IPS-20b (cell line): ENCODE measurements around the gene PRKCA.

ENCODE experiments used
- H3K27ac ChIP-seq: one replicate; pipeline ENCODE4 v1.5.1; 2013; ENCODE audit warnings: low read length
- H3K27me3 ChIP-seq: 2 replicates; pipeline ENCODE4 v1.6.1; 2013; ENCODE audit warnings: mild to moderate bottlenecking, low read length, inconsistent platforms; ENCODE audit not compliant: insufficient read depth
- H3K36me3 ChIP-seq: 2 replicates; pipeline ENCODE4 v1.6.1; 2013; ENCODE audit warnings: low read depth, mild to moderate bottlenecking, inconsistent platforms, low read length, moderate library complexity; ENCODE audit not compliant: insufficient read depth
- H3K4me1 ChIP-seq: 2 replicates; pipeline ENCODE4 v1.6.1; 2013; ENCODE audit warnings: mild to moderate bottlenecking, control low read depth, inconsistent platforms, low read length, moderate library complexity; ENCODE audit not compliant: insufficient read depth
- H3K4me3 ChIP-seq: 2 replicates; pipeline ENCODE4 v1.5.1; 2013; ENCODE audit warnings: mild to moderate bottlenecking, low read length, inconsistent platforms
- H3K9ac ChIP-seq: 2 replicates; pipeline ENCODE4 v1.6.1; 2013; ENCODE audit warnings: low read depth, mild to moderate bottlenecking, inconsistent platforms, low read length, moderate library complexity
- H3K9me3 ChIP-seq: 2 replicates; pipeline ENCODE4 v1.6.1; 2013; ENCODE audit warnings: mild to moderate bottlenecking, low read depth, low read length, inconsistent platforms; ENCODE audit not compliant: insufficient read depth

The PRKCA gene

DNA sequence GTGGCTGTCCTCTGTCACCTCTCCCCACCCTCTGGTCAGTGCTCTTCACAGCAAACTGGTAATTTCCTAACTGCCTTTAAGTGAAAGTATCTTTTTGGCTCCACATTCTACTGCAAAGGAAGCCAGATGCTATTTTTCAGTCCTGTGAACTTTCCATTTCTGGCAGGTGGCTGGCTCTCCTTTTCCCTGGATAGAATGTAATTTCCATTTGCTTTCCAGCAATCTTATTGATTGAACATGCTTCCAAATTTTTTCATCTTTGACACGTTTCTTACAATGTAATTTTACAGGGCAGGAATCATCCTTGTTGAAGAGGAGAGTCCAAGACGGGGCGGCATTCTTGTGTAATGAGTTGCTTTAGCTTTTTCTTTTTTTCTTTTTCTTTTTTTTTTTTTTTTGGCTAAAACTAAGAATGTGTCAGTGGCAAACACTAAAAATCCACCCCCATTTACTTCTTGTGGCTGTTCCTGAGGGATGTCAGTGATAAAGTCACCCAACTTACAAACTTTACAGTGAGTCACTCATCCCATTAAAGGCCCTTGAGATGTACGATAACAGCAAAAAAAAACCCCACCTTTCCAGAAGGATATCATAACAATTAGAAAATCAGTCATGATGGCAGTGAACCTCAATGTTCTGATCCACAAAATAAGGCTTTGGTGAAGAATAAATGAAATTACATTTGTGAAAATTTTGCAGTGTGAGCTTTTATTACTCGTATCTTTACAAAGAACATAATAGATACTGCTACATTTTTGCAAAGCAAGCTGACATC is 29.4 kb upstream of the PRKCA start:
- no peaks in the 10 kb centered on the region for H3K36me3 ChIP-seq
- H3K4me3 ChIP-seq, result no peak overlapping the region
- no peaks in the 10 kb centered on the region for H3K27me3 ChIP-seq
- H3K4me1 ChIP-seq, result no peaks in the 10 kb centered on the region
- peaks cover 6% of the 10 kb centered on the region for H3K9me3 ChIP-seq
- H3K27ac ChIP-seq, result no peak overlapping the region
- H3K9ac ChIP-seq, result no peak overlapping the region

DNA sequence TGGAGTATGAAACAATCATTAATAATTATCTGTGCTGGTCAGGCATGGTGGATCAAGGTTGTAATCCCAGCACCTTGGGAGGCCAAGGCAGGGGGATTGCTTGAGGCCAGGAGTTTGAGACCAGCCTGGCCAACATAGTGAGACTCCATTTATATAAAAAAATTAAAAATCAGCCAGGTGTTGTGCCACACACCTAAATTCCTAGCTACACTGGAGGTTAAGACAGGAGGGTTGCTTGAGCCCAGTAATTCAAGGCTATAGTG is 28.9 kb upstream of the PRKCA start:
- H3K9ac ChIP-seq, result no peak overlapping the region
- no peak overlapping the region for H3K27ac ChIP-seq
- H3K36me3 ChIP-seq, result no peaks in the 10 kb centered on the region
- no peak overlapping the region for H3K4me3 ChIP-seq
- H3K4me1 ChIP-seq, result no peaks in the 10 kb centered on the region
- H3K27me3 ChIP-seq, result no peaks in the 10 kb centered on the region
- peaks cover 6% of the 10 kb centered on the region for H3K9me3 ChIP-seq

GRCh38 chr17:66275651-66276050 is 26.8 kb upstream of the PRKCA start:
- Histone ChIP-seq H3K9me3 (no peaks in the 10 kb centered on the region; the same call in none of the 2 replicates), H3K9ac (no peak overlapping the region), H3K4me1 (no peaks in the 10 kb centered on the region), H3K4me3 (no peak overlapping the region), H3K27ac (no peak overlapping the region), H3K36me3 (no peaks in the 10 kb centered on the region), H3K27me3 (no peaks in the 10 kb centered on the region)

- H3K27ac ChIP-seq, result no peak overlapping the region
- no peak overlapping the region for H3K4me3 ChIP-seq
Measured at GRCh38 chr17:66276328-66276937, 26.0 kb upstream of the PRKCA start.

GRCh38 chr17:66277191-66277590 is 25.2 kb upstream of the PRKCA start:
- Histone ChIP-seq H3K4me1 (no peaks in the 10 kb centered on the region), H3K9me3 (no peaks in the 10 kb centered on the region; the same call in 1 of the 2 replicates), H3K4me3 (no peak overlapping the region), H3K9ac (no peak overlapping the region), H3K27me3 (no peaks in the 10 kb centered on the region), H3K27ac (no peak overlapping the region), H3K36me3 (no peaks in the 10 kb centered on the region)

More at GRCh38 chr17:66276328-66276937, 26.0 kb upstream of the PRKCA start:
- Histone ChIP-seq H3K27me3 (no peaks in the 10 kb centered on the region), H3K4me1 (no peaks in the 10 kb centered on the region), H3K9ac (no peak overlapping the region), H3K36me3 (no peaks in the 10 kb centered on the region), H3K9me3 (no peaks in the 10 kb centered on the region; the same call in 1 of the 2 replicates)

- Histone ChIP-seq H3K27me3 (no peaks in the 10 kb centered on the region), H3K4me3 (no peak overlapping the region), H3K9me3 (no peaks in the 10 kb centered on the region), H3K4me1 (no peaks in the 10 kb centered on the region), H3K27ac (no peak overlapping the region), H3K36me3 (no peaks in the 10 kb centered on the region), H3K9ac (no peak overlapping the region)
Measured at GRCh38 chr17:66281661-66282369, 20.6 kb upstream of the PRKCA start.

DNA sequence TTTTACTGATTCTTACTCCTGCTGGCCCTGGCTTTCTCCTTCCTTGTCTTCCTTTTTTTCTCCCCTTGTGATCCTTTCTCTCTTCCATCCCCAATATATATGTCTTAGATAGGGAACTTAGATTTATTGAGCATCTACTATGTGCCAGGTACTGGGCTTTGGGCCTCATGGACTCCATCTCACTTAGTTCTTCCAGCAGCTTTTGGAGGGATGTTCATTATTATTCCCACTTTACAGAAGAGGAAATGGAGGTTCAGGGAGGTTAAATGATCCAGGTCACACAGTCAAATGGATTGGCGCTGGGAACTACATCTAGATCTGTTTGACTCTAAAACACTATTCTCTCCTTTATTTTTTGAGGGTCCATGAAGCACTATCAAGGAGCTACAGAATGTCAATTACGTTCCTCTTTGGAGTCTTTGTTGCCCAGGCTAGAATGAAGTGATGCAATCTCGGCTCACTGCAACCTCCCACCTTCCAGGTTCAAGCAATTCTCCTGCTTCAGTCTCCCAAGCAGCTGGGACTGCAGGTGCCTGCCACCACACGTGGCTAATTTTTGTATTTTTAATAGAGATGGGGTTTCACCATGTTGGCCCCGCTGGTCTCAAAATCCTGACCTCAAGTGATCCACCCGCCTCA is 19.0 kb upstream of the PRKCA start:
- H3K4me1 ChIP-seq, result no peaks in the 10 kb centered on the region
- H3K27me3 ChIP-seq, result no peaks in the 10 kb centered on the region
- no peaks in the 10 kb centered on the region for H3K9me3 ChIP-seq
- no peaks in the 10 kb centered on the region for H3K36me3 ChIP-seq
- no peak overlapping the region for H3K27ac ChIP-seq
- H3K9ac ChIP-seq, result no peak overlapping the region
- H3K4me3 ChIP-seq, result no peak overlapping the region

GRCh38 chr17:66283971-66284370 is 18.4 kb upstream of the PRKCA start:
- no peaks in the 10 kb centered on the region for H3K4me1 ChIP-seq

GRCh38 chr17:66285149-66285548 is 17.3 kb upstream of the PRKCA start:
- Histone ChIP-seq H3K4me1 (no peaks in the 10 kb centered on the region), H3K9ac (no peak overlapping the region), H3K27me3 (no peaks in the 10 kb centered on the region), H3K4me3 (no peak overlapping the region), H3K9me3 (no peaks in the 10 kb centered on the region), H3K36me3 (no peaks in the 10 kb centered on the region), H3K27ac (no peak overlapping the region)

More at GRCh38 chr17:66283971-66284370, 18.4 kb upstream of the PRKCA start:
- Histone ChIP-seq H3K27me3 (no peaks in the 10 kb centered on the region), H3K36me3 (no peaks in the 10 kb centered on the region), H3K9me3 (no peaks in the 10 kb centered on the region), H3K27ac (no peak overlapping the region), H3K9ac (no peak overlapping the region), H3K4me3 (no peak overlapping the region)

DNA sequence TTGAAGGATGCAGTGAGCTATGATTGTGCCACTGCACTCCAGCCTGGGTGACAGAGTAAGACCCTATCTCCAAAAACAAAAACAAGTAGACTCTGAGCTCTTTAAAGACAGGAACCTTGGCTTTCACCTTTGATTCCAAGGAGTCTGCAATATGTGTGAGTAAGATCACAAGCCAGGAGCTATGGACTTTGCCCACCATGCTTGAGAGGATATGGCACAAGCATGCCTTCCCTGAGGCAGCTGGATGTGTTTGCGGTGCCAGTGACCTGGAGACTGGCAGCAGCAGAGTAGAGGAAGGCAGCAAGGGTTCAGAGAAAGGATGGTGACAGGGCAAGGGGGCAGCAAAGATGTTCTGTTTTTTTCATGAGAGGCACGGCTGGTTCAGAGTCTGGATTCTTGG is 14.5 kb upstream of the PRKCA start:
- no peaks in the 10 kb centered on the region for H3K9me3 ChIP-seq
- no peaks in the 10 kb centered on the region for H3K4me1 ChIP-seq
- H3K36me3 ChIP-seq, result no peaks in the 10 kb centered on the region
- no peaks in the 10 kb centered on the region for H3K27me3 ChIP-seq
- no peak overlapping the region for H3K4me3 ChIP-seq
- H3K27ac ChIP-seq, result no peak overlapping the region
- H3K9ac ChIP-seq, result no peak overlapping the region

GRCh38 chr17:66290101-66290722 is 12.2 kb upstream of the PRKCA start:
- no peaks in the 10 kb centered on the region for H3K9me3 ChIP-seq
- no peak overlapping the region for H3K9ac ChIP-seq
- H3K27me3 ChIP-seq, result no peaks in the 10 kb centered on the region
- no peaks in the 10 kb centered on the region for H3K36me3 ChIP-seq
- no peak overlapping the region for H3K27ac ChIP-seq
- H3K4me3 ChIP-seq, result no peak overlapping the region
- H3K4me1 ChIP-seq, result no peaks in the 10 kb centered on the region
